HUES64 (cell line): ENCODE measurements around the gene NAA40.

Source experiments
- H3K27ac ChIP-seq: 2 replicates; pipeline ENCODE4 v1.7.0; 2013; ENCODE audit warnings: low read depth, low read length, inconsistent platforms
- H3K27me3 ChIP-seq: 2 replicates; pipeline ENCODE4 v1.6.1; 2013; ENCODE audit warnings: mild to moderate bottlenecking, low read length; ENCODE audit not compliant: insufficient read depth
- H3K36me3 ChIP-seq: 2 replicates; pipeline ENCODE4 v1.6.1; 2013; ENCODE audit warnings: mild to moderate bottlenecking, low read length; ENCODE audit not compliant: insufficient read depth
- H3K4me1 ChIP-seq: 2 replicates; pipeline ENCODE4 v1.6.1; 2013; ENCODE audit warnings: mild to moderate bottlenecking, low read length, moderate library complexity; ENCODE audit not compliant: insufficient read depth
- H3K4me3 ChIP-seq: 2 replicates; pipeline ENCODE4 v1.5.1; 2013; ENCODE audit warnings: mild to moderate bottlenecking, low read length, moderate library complexity
- H3K9ac ChIP-seq: 2 replicates; pipeline ENCODE4 v1.6.1; 2013; ENCODE audit warnings: mild to moderate bottlenecking, low read depth, low read length
- H3K9me3 ChIP-seq: 2 replicates; pipeline ENCODE4 v1.6.1; 2013; ENCODE audit warnings: low read depth, low read length; ENCODE audit not compliant: insufficient read depth
- WGBS: fragments of 150-250, 120-280 bp; methylation state at CpG from one replicate; pipeline ENCODE4 v1.1.7; 2013; ENCODE audit warnings: missing lambda C conversion rate; 5-methylcytosine and 5-hydroxymethylcytosine counted together

The NAA40 gene

DNA sequence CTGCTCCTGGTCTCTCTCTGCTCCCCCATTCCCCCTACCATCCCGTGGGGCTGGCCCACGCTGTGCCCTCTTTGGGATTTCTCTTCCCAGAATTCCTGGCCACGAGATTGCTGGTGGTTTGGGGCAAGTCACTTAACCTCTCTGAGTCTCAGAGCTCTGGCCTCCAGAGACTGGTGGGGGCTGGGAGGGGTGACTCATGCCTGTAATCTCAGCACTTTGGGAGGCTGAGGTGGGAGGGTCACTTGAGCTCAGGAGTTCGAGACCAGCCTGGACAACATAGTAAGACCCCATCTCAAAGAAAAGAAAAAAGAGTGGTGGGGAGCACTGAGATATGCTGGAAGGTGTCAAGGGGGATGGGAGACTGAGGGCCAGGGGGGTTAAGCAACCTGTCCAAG lies 65.8 kb downstream of the NAA40 start:
- Histone ChIP-seq H3K9ac (no peak overlapping the region), H3K36me3 (no peaks in the 10 kb centered on the region), H3K4me1 (peaks cover 4% of the 10 kb centered on the region), H3K4me3 (no peak overlapping the region), H3K9me3 (no peaks in the 10 kb centered on the region), H3K27ac (no peak overlapping the region), H3K27me3 (peaks cover 64% of the 10 kb centered on the region)
- 74% methylated on average over 4 of the region's 4 CpGs for WGBS

GRCh38 chr11:64005691-64006090 lies 66.9 kb downstream of the NAA40 start:
- no peak overlapping the region for H3K9ac ChIP-seq
- no peaks in the 10 kb centered on the region for H3K9me3 ChIP-seq
- no peak overlapping the region for H3K27ac ChIP-seq
- H3K36me3 ChIP-seq = no peaks in the 10 kb centered on the region
- no peak overlapping the region for H3K4me3 ChIP-seq
- 83% methylated on average over 4 of the region's 4 CpGs for WGBS
- H3K4me1 ChIP-seq = peaks cover 4% of the 10 kb centered on the region
- H3K27me3 ChIP-seq = peaks cover 58% of the 10 kb centered on the region

DNA sequence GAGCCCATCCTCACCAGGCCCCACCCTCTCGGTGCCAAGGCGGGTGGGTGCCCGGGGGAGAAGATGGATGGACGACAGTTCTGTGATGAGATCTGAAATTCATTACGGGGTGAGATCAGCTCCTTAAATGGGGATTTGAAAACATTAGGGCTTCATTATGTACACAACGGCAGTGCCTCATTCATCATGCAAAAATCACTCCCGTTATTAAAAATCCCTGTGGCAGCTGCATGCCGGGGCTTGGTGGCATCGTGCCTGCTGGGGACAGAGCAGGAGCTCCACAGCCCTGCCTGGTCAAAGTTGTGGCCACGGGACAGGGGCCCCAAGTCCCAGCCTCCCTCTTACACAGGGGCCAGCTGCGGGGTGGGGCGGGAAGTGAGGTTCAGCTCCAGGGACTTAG lies 67.6 kb downstream of the NAA40 start:
- no peak overlapping the region for H3K4me3 ChIP-seq
- no peak overlapping the region for H3K27ac ChIP-seq
- H3K9me3 ChIP-seq = no peaks in the 10 kb centered on the region
- WGBS = 87% methylated on average over 12 of the region's 12 CpGs
- H3K9ac ChIP-seq = no peak overlapping the region
- no peaks in the 10 kb centered on the region for H3K36me3 ChIP-seq
- H3K4me1 ChIP-seq = peaks cover 4% of the 10 kb centered on the region
- peaks cover 51% of the 10 kb centered on the region for H3K27me3 ChIP-seq
